ENCODE measurements around the gene SH3RF2. TPM values are rescaled to one million over a fixed set of nuclear protein-coding genes. Genes with fewer than 3 reads are reported as not detected.

Gene SH3RF2
- total and polyA plus RNA-seq, 4 donors, result 1.0 to 10.5 (median 4.9) TPM

- Histone ChIP-seq H3K9ac (ENCODE audit: low read depth in 1 of 2, low read length in 2 of 2) (no peak overlapping the region), H3K4me3 (ENCODE audit: low read depth in 1 of 3, low read length in 3 of 3) (no peak overlapping the region), H3K36me3 (ENCODE audit: control insufficient read depth in 4 of 4, insufficient read depth in 3 of 4, low read depth in 1 of 4, low read length in 3 of 4) (peaks cover 0 to 5% (median 0%) of the 10 kb centered on the region in 4 donors), H3K27ac (ENCODE audit: low read depth in 1 of 2, low read length in 2 of 2) (no peak overlapping the region), H3K4me1 (ENCODE audit: control insufficient read depth in 4 of 4, insufficient read depth in 4 of 4, low read length in 3 of 4) (peaks cover 0 to 16% (median 1%) of the 10 kb centered on the region in 4 donors), H3K27me3 (ENCODE audit: control insufficient read depth in 4 of 4, insufficient read depth in 4 of 4, low read length in 3 of 4) (no peaks in the 10 kb centered on the region), H3K9me3 (ENCODE audit: control insufficient read depth in 4 of 4, low read length in 3 of 4) (no peaks in the 10 kb centered on the region)
- DNase-seq (ENCODE audit: low spot score), result no peak
- peak; percentile 15 for TF ChIP-seq ZBTB33 (IDR thresholded peaks at IDR 0.05)
- TF ChIP-seq JUND (IDR thresholded peaks at IDR 0.05), result no peak
- 86% methylated on average over 5 of the region's 5 CpGs for WGBS
Observed at GRCh38 chr5:146001544-146002190, 65.3 kb downstream of the SH3RF2 start.

GRCh38 chr5:146002491-146002890 lies 66.1 kb downstream of the SH3RF2 start:
- DNase-seq (ENCODE audit: low spot score), result no peak
- peaks cover 0 to 23% (median 1%) of the 10 kb centered on the region in 4 donors for H3K4me1 ChIP-seq (ENCODE audit: control insufficient read depth in 4 of 4, insufficient read depth in 4 of 4, low read length in 3 of 4)
- 94% methylated on average over 7 of the region's 7 CpGs for WGBS
- no peak for TF ChIP-seq FOXA2 (IDR thresholded peaks at IDR 0.05)
- H3K27me3 ChIP-seq (ENCODE audit: control insufficient read depth in 4 of 4, insufficient read depth in 4 of 4, low read length in 3 of 4), result no peaks in the 10 kb centered on the region
- no peak overlapping the region for H3K9ac ChIP-seq (ENCODE audit: low read depth in 1 of 2, low read length in 2 of 2)
- no peaks in the 10 kb centered on the region for H3K9me3 ChIP-seq (ENCODE audit: control insufficient read depth in 4 of 4, low read length in 3 of 4)
- no peak overlapping the region for H3K4me3 ChIP-seq (ENCODE audit: low read depth in 1 of 3, low read length in 3 of 3)
- peaks cover 0 to 5% (median 0%) of the 10 kb centered on the region in 4 donors for H3K36me3 ChIP-seq (ENCODE audit: control insufficient read depth in 4 of 4, insufficient read depth in 3 of 4, low read depth in 1 of 4, low read length in 3 of 4)
- no peak overlapping the region for H3K27ac ChIP-seq (ENCODE audit: low read depth in 1 of 2, low read length in 2 of 2)

GRCh38 chr5:146003852-146004251 lies 67.5 kb downstream of the SH3RF2 start:
- WGBS, result 80% methylated on average over 4 of the region's 4 CpGs
- H3K4me1 ChIP-seq (ENCODE audit: control insufficient read depth in 4 of 4, insufficient read depth in 4 of 4, low read length in 3 of 4), result peaks cover 0 to 30% (median 1%) of the 10 kb centered on the region in 4 donors

GRCh38 chr5:146005264-146005663 lies 68.9 kb downstream of the SH3RF2 start:
- H3K4me1 ChIP-seq (ENCODE audit: control insufficient read depth in 4 of 4, insufficient read depth in 4 of 4, low read length in 3 of 4), result peaks cover 0 to 30% (median 1%) of the 10 kb centered on the region in 4 donors

More at GRCh38 chr5:146003852-146004251, 67.5 kb downstream of the SH3RF2 start:
- H3K27ac ChIP-seq (ENCODE audit: low read depth in 1 of 2, low read length in 2 of 2), result no peak overlapping the region
- peaks cover 0 to 5% (median 0%) of the 10 kb centered on the region in 4 donors for H3K36me3 ChIP-seq (ENCODE audit: control insufficient read depth in 4 of 4, insufficient read depth in 3 of 4, low read depth in 1 of 4, low read length in 3 of 4)
- no peak overlapping the region for H3K9ac ChIP-seq (ENCODE audit: low read depth in 1 of 2, low read length in 2 of 2)
- H3K9me3 ChIP-seq (ENCODE audit: control insufficient read depth in 4 of 4, low read length in 3 of 4), result no peaks in the 10 kb centered on the region
- no peak for DNase-seq (ENCODE audit: low spot score)
- H3K4me3 ChIP-seq (ENCODE audit: low read depth in 1 of 3, low read length in 3 of 3), result no peak overlapping the region
- no peaks in the 10 kb centered on the region for H3K27me3 ChIP-seq (ENCODE audit: control insufficient read depth in 4 of 4, insufficient read depth in 4 of 4, low read length in 3 of 4)
- TF ChIP-seq HNF4A (conservative IDR thresholded peaks at IDR 0.05), result no peak
- TF ChIP-seq RXRA (IDR thresholded peaks at IDR 0.05), result no peak
- TF ChIP-seq EGR1 (IDR thresholded peaks at IDR 0.05; ENCODE audit: low read depth in 2 of 2), result no peak
- no peak for TF ChIP-seq JUND (IDR thresholded peaks at IDR 0.05)

More at GRCh38 chr5:146005264-146005663, 68.9 kb downstream of the SH3RF2 start:
- peaks cover 0 to 5% (median 0%) of the 10 kb centered on the region in 4 donors for H3K36me3 ChIP-seq (ENCODE audit: control insufficient read depth in 4 of 4, insufficient read depth in 3 of 4, low read depth in 1 of 4, low read length in 3 of 4)
- no peak overlapping the region for H3K9ac ChIP-seq (ENCODE audit: low read depth in 1 of 2, low read length in 2 of 2)
- no peaks in the 10 kb centered on the region for H3K9me3 ChIP-seq (ENCODE audit: control insufficient read depth in 4 of 4, low read length in 3 of 4)
- no peak for DNase-seq (ENCODE audit: low spot score)
- no peak overlapping the region for H3K4me3 ChIP-seq (ENCODE audit: low read depth in 1 of 3, low read length in 3 of 3)
- TF ChIP-seq ATF3 (IDR thresholded peaks at IDR 0.05), result no peak
- no peak for TF ChIP-seq JUND (IDR thresholded peaks at IDR 0.05)
- TF ChIP-seq MAX (IDR thresholded peaks at IDR 0.05), result no peak
- TF ChIP-seq ZBTB33 (IDR thresholded peaks at IDR 0.05), result no peak
- TF ChIP-seq GABPA (IDR thresholded peaks at IDR 0.05 in 1 of 2, conservative IDR thresholded peaks at IDR 0.05 in 1 of 2), result no peak
- no peak for TF ChIP-seq HNF4G (IDR thresholded peaks at IDR 0.05)
- no peak overlapping the region for H3K27ac ChIP-seq (ENCODE audit: low read depth in 1 of 2, low read length in 2 of 2)
- 94% methylated on average over 1 of the region's 1 CpG for WGBS
- H3K27me3 ChIP-seq (ENCODE audit: control insufficient read depth in 4 of 4, insufficient read depth in 4 of 4, low read length in 3 of 4), result no peaks in the 10 kb centered on the region

Data from liver (tissue), 9 donors.